DOHH2 (cell line): ENCODE measurements around the gene VAPB.

ENCODE experiments used
- H3F3A ChIP-seq: fragments of 200-600 bp; sonication (generic), shearing (Covaris generic); 2 replicates; pipeline ENCODE4 v1.6.0; 2016; ENCODE audit warnings: antibody characterized with exemption, mild to moderate bottlenecking; ENCODE audit not compliant: control insufficient read depth, insufficient read depth
- H3K27ac ChIP-seq: fragments of 200-600 bp; sonication (generic); 2 replicates; pipeline ENCODE4 v1.5.1; 2014; ENCODE audit warnings: low read depth, mild to moderate bottlenecking, low read length, moderate library complexity
- H3K27me3 ChIP-seq: fragments of 200-600 bp; sonication (generic); 2 replicates; pipeline ENCODE4 v1.6.1; 2014; ENCODE audit warnings: mild to moderate bottlenecking, low read length, mixed read lengths; ENCODE audit not compliant: control insufficient read depth
- H3K36me3 ChIP-seq: fragments of 200-600 bp; sonication (generic); 2 replicates; pipeline ENCODE4 v1.6.1; 2014; ENCODE audit warnings: mild to moderate bottlenecking, low read length, moderate library complexity, mixed read lengths; ENCODE audit not compliant: control insufficient read depth
- H3K4me1 ChIP-seq: fragments of 200-600 bp; sonication (generic); 2 replicates; pipeline ENCODE4 v1.6.1; 2014; ENCODE audit warnings: mild to moderate bottlenecking, low read length, mixed read lengths; ENCODE audit not compliant: control insufficient read depth
- H3K4me2 ChIP-seq: fragments of 200-600 bp; sonication (generic); 2 replicates; pipeline ENCODE4 v1.6.0; 2014; ENCODE audit warnings: mild to moderate bottlenecking, low read length, moderate library complexity
- H3K4me3 ChIP-seq: fragments of 200-600 bp; sonication (generic); 2 replicates; pipeline ENCODE4 v1.5.1; 2014; ENCODE audit warnings: mild to moderate bottlenecking, low read length, mixed read lengths
- H3K79me2 ChIP-seq: fragments of 200-600 bp; sonication (generic); 2 replicates; pipeline ENCODE4 v1.6.1; 2014; ENCODE audit warnings: mild to moderate bottlenecking, low read length, mixed read lengths; ENCODE audit not compliant: control insufficient read depth
- H3K9me2 ChIP-seq: fragments of 200-600 bp; sonication (generic); replicated peaks from 2 replicates; pipeline ENCODE4 v1.6.1; 2014; ENCODE audit warnings: mild to moderate bottlenecking, low read length, mixed read lengths; ENCODE audit not compliant: control insufficient read depth
- H3K9me3 ChIP-seq: fragments of 200-600 bp; sonication (generic); 2 replicates; pipeline ENCODE4 v1.6.1; 2014; ENCODE audit warnings: antibody characterized with exemption, low read length, mixed read lengths; ENCODE audit not compliant: control insufficient read depth, insufficient read depth
- H4K20me1 ChIP-seq: fragments of 200-600 bp; sonication (generic); 2 replicates; pipeline ENCODE4 v1.6.0; 2014; ENCODE audit warnings: low read depth, mild to moderate bottlenecking, antibody characterized with exemption, low read length, moderate library complexity; ENCODE audit not compliant: control insufficient read depth, insufficient read depth
- EZH2phosphoT487 ChIP-seq: fragments of 200-600 bp; sonication (generic); IDR thresholded peaks from 2 replicates; pipeline ENCODE4 v1.6.1; 2017; ENCODE audit warnings: borderline replicate concordance, mild to moderate bottlenecking, antibody characterized with exemption, low read length, moderate library complexity, mixed read lengths
- TF ChIP-seq, protein P1 (sequence below): fragments of 200-600 bp; sonication (generic); IDR thresholded peaks from one replicate; pipeline ENCODE4 v1.5.1; 2014; ENCODE audit warnings: antibody characterized with exemption, mild to moderate bottlenecking, low read depth, low read length; ENCODE audit not compliant: poor library complexity, severe bottlenecking

Gene VAPB

DNA sequence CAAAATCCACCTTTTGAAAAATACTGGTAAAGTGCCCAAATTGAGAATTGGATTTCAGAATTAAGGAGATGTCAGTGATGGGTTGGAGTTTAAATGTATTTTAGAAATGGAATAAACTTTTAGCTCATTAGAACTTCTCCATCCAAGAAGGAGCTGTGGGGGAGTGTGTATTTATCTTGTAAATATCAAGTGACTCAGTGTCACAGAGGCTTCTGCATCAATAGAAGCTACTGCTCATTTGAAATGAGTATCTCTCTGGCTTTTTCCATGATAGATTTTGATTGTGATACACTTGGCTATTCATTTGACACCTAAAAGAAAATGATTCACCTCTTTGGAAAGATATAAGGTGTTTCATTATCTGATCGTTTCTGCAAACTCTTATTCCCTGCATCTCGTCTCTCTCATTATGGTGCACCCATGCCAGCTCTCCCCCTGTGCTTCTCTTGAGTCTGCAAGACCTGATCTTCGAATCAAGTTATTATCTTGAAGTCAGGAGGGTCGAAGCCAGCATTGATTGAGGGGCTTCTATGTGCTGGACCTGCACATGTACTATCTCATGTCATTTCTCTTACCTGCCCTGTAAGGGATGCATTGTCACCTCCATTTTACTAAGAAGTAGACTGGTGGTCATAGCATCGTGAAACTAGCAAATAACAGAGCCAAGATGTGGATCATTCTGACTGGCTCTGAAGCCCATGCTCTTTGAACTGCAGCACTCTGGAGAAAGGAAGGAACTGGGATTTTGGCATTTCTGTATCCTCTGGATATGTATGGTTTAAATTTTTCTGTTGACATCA lies 30.1 kb downstream of the VAPB start:
- Histone ChIP-seq H3K4me1 (peaks cover 8% of the 10 kb centered on the region), H4K20me1 (no peaks in the 10 kb centered on the region), H3K4me2 (no peak overlapping the region), H3K9me3 (no peaks in the 10 kb centered on the region), H3K9me2 (no peaks in the 10 kb centered on the region), H3K27ac (no peak overlapping the region), H3K79me2 (peaks cover 85% of the 10 kb centered on the region), H3F3A (no peaks in the 10 kb centered on the region), H3K27me3 (no peaks in the 10 kb centered on the region), H3K4me3 (no peak overlapping the region), H3K36me3 (peaks cover 65% of the 10 kb centered on the region)
- TF ChIP-seq, protein P1, sequence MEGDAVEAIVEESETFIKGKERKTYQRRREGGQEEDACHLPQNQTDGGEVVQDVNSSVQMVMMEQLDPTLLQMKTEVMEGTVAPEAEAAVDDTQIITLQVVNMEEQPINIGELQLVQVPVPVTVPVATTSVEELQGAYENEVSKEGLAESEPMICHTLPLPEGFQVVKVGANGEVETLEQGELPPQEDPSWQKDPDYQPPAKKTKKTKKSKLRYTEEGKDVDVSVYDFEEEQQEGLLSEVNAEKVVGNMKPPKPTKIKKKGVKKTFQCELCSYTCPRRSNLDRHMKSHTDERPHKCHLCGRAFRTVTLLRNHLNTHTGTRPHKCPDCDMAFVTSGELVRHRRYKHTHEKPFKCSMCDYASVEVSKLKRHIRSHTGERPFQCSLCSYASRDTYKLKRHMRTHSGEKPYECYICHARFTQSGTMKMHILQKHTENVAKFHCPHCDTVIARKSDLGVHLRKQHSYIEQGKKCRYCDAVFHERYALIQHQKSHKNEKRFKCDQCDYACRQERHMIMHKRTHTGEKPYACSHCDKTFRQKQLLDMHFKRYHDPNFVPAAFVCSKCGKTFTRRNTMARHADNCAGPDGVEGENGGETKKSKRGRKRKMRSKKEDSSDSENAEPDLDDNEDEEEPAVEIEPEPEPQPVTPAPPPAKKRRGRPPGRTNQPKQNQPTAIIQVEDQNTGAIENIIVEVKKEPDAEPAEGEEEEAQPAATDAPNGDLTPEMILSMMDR = no peak
- TF ChIP-seq EZH2phosphoT487 = no peak

DNA sequence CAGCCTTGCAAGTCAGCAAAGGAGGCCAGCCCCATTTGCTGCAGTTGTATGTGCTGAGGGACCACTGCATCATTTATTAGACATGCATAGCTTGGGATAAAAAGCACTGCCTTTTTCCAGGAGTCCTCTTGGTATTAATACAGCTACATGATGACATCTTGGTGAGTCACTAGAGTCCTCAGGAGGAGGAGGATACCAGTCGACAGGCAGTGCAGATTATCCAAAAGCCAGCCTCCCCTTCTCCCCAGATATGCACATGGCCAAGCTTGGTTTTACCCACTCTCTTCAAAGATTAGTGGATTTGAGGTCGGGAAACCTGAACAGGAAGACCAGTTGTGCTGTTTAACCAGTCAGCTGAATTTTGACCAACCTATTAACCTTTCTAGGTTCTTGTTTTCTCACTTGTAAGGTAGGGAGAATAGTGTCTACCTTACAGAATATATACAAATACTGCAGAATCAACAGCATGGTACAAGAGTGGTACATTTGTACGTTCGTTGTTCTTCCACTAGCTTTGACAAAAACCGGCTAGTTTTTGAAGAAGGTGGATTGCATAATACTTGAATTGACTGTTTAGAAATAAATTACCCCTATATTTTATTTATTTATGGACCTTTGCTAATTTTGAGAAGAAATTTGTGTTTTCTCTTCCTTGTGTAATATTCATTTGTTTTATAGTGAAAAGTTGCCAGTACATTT lies 31.9 kb downstream of the VAPB start:
- Histone ChIP-seq H3K27me3 (no peaks in the 10 kb centered on the region), H3K79me2 (peaks cover 86% of the 10 kb centered on the region), H4K20me1 (no peaks in the 10 kb centered on the region), H3K4me3 (no peak overlapping the region), H3K4me2 (no peak overlapping the region), H3F3A (no peaks in the 10 kb centered on the region), H3K36me3 (peaks cover 77% of the 10 kb centered on the region), H3K4me1 (peaks cover 8% of the 10 kb centered on the region), H3K9me2 (no peaks in the 10 kb centered on the region), H3K27ac (no peak overlapping the region), H3K9me3 (no peaks in the 10 kb centered on the region)
- TF ChIP-seq, protein P1 = no peak
- TF ChIP-seq EZH2phosphoT487 = no peak

DNA sequence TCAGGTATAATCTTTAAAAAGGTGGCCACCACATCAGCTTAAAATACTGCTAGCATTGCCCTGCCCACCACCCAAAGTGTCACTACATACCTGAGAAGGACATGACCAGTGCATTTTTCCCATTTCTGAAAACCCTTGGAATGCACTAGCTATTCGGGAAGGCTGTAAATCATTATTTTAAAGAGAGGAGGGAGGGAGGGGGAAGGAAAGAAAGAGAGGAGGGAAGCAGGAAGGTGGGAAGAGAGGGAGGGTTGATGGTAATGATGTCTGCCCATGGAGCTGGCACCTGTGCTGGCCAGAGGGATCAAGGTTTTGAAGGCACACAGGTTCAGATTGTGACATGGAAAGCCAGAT lies 32.4 kb downstream of the VAPB start:
- Histone ChIP-seq H3K9me2 (no peaks in the 10 kb centered on the region), H3K4me3 (no peak overlapping the region), H3K79me2 (peaks cover 86% of the 10 kb centered on the region), H3K27me3 (no peaks in the 10 kb centered on the region), H3K4me2 (no peak overlapping the region), H3K4me1 (peaks cover 6% of the 10 kb centered on the region), H4K20me1 (no peaks in the 10 kb centered on the region), H3K36me3 (peaks cover 79% of the 10 kb centered on the region), H3K27ac (no peak overlapping the region), H3K9me3 (no peaks in the 10 kb centered on the region), H3F3A (no peaks in the 10 kb centered on the region)
- TF ChIP-seq, protein P1 = no peak
- no peak for TF ChIP-seq EZH2phosphoT487
